ENCODE measurements around the gene RNASE1.

- TF ChIP-seq, protein P1, sequence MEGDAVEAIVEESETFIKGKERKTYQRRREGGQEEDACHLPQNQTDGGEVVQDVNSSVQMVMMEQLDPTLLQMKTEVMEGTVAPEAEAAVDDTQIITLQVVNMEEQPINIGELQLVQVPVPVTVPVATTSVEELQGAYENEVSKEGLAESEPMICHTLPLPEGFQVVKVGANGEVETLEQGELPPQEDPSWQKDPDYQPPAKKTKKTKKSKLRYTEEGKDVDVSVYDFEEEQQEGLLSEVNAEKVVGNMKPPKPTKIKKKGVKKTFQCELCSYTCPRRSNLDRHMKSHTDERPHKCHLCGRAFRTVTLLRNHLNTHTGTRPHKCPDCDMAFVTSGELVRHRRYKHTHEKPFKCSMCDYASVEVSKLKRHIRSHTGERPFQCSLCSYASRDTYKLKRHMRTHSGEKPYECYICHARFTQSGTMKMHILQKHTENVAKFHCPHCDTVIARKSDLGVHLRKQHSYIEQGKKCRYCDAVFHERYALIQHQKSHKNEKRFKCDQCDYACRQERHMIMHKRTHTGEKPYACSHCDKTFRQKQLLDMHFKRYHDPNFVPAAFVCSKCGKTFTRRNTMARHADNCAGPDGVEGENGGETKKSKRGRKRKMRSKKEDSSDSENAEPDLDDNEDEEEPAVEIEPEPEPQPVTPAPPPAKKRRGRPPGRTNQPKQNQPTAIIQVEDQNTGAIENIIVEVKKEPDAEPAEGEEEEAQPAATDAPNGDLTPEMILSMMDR (IDR thresholded peaks at IDR 0.05; ENCODE audit: low read depth, low read length), result peak; percentile 31; the same call in 1 of the 2 replicates
- TF ChIP-seq EZH2phosphoT487 (IDR thresholded peaks at IDR 0.05; ENCODE audit: low read depth), result no peak
These were observed 16.2 kb upstream of the RNASE1 start for GRCh38 chr14:20818861-20819260.

All from OCI-LY3 (cell line).